Caco-2 (cell line): ENCODE data around the gene MATN4. TPM values are rescaled to one million over a fixed set of nuclear protein-coding genes. Genes with fewer than 3 reads are reported as not detected.

Source experiments
- BruUV-seq: library from RNA; stranded (reverse); fragments of 400-500 nt; replicated peaks from 2 replicates; lab custom pipeline; 2021; lab: Mats Ljungman, UMichigan
- CTCF ChIA-PET: fragments of 300-600 bp; sonication (Branson Sonifier 250); formaldehyde crosslinking; loops from one replicate; lab custom pipeline; 2022; ENCODE audit warnings: antibody characterized with exemption; lab: Charles Lee
- POLR2A ChIA-PET: fragments of 300-600 bp; sonication (Branson Sonifier 250); formaldehyde crosslinking; loops from one replicate; lab custom pipeline; 2022; ENCODE audit warnings: antibody characterized with exemption; lab: Charles Lee
- DNase-seq, 2 experiments: peaks; one replicate each; pipeline versions ENCODE4 v3.0.0 to v3.0.0-alpha.2; 2020 to 2022
- H3K27me3 ChIP-seq: replicated peaks from 2 replicates; pipeline ENCODE4 v1.6.0; 2011; ENCODE audit warnings: low read length; ENCODE audit not compliant: control insufficient read depth, insufficient read depth
- H3K36me3 ChIP-seq: 2 replicates; pipeline ENCODE4 v1.5.1; 2011; ENCODE audit warnings: low read length; ENCODE audit not compliant: control insufficient read depth, insufficient read depth
- H3K4me1 ChIP-seq: fragments of 250-450 bp; sonication (Bioruptor Pico); 2 replicates; pipeline ENCODE4 v1.5.1; 2020; ENCODE audit warnings: mild to moderate bottlenecking
- H3K4me3 ChIP-seq: 2 replicates; pipeline ENCODE4 v1.5.1; 2011; ENCODE audit warnings: low read depth, mild to moderate bottlenecking, control low read depth, low read length
- H3K9me3 ChIP-seq: fragments of 250-450 bp; sonication (Bioruptor Pico); 2 replicates; pipeline ENCODE4 v1.5.1; 2020; ENCODE audit warnings: mild to moderate bottlenecking, moderate library complexity
- H3K27ac Mint-ChIP-seq: one replicate; pipeline ENCODE4 v1.8.0; 2022; ENCODE audit warnings: mixed read lengths; ENCODE audit not compliant: unreplicated experiment
- H3K27me3 Mint-ChIP-seq: one replicate; pipeline ENCODE4 v1.8.0; 2022; ENCODE audit warnings: mixed read lengths; ENCODE audit not compliant: insufficient read depth, unreplicated experiment
- H3K36me3 Mint-ChIP-seq: one replicate; pipeline ENCODE4 v1.8.0; 2022; ENCODE audit warnings: mild to moderate bottlenecking, mixed read lengths; ENCODE audit not compliant: insufficient read depth, unreplicated experiment
- H3K4me1 Mint-ChIP-seq: one replicate; pipeline ENCODE4 v1.8.0; 2022; ENCODE audit warnings: low read depth, mixed read lengths; ENCODE audit not compliant: unreplicated experiment
- H3K4me3 Mint-ChIP-seq: one replicate; pipeline ENCODE4 v1.8.0; 2022; ENCODE audit warnings: mild to moderate bottlenecking, moderate library complexity, mixed read lengths; ENCODE audit not compliant: unreplicated experiment
- H3K9me3 Mint-ChIP-seq: one replicate; pipeline ENCODE4 v1.8.0; 2022; ENCODE audit warnings: mixed read lengths; ENCODE audit not compliant: unreplicated experiment
- intact Hi-C: fragments of 100-400 bp; cut with micrococcal nuclease; formaldehyde crosslinking; loops from one replicate; pipeline ENCODE4 v1.10.0; 2022; ENCODE audit not compliant: unreplicated experiment
- total RNA-seq: library from RNA; stranded (reverse); gene quantifications from 2 replicates; pipeline ENCODE4 v1.2.3, GENCODE V29; 2022
- TF ChIP-seq, protein P1 (sequence below), 2 experiments: fragments of 200-600 bp in 1 of 2; IDR thresholded peaks; 1 replicate in 1 of 2; 2 replicates in 1 of 2; pipeline versions ENCODE4 v1.5.1 to v1.8.0; 2011 to 2022; ENCODE audit warnings: antibody characterized with exemption in 1 of 2, control low read depth in 1 of 2, inconsistent platforms in 1 of 2, low read depth in 1 of 2, low read length in 1 of 2, mild to moderate bottlenecking in 1 of 2, moderate library complexity in 1 of 2; ENCODE audit not compliant: insufficient read depth in 1 of 2, severe bottlenecking in 1 of 2, unreplicated experiment in 1 of 2

MATN4 gene
- total RNA-seq, 1 experiment from 2014 or later = not detected

DNA sequence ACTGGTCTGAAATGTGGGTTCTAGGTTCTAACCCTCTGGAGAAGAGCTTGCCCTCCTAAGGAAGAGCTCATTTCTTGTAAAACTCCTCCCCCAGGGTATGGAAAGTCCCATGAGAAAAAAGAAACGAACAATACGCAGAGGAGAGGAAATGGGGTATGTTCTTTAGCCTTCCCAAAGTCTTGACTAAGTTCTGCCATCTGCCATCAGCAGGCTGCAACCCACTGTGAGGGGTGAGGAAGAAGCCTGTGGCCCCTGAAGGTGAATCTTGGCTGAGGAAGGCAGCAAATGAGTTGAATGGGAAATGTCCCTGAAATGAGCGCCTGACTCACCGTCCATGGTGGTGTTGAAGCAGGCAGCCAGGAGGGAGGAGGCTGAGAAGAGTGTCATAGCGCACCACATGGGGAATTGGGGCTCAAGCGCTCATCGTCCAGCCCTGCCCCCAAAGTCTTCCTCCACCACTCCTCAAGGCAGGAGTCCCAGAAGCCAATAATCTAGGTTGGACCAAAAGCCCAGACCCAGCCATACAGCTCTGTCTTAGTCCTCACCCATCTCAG, 10.4 kb upstream of the MATN4 start:
- no peaks in the 10 kb centered on the region for H3K9me3 Mint-ChIP-seq
- intact Hi-C loops = loop anchor here (10.0 kb wide), 1 partner anchor 306 kb away; the partner anchor contains the start of gene WFDC10A
- TF ChIP-seq, protein P1, sequence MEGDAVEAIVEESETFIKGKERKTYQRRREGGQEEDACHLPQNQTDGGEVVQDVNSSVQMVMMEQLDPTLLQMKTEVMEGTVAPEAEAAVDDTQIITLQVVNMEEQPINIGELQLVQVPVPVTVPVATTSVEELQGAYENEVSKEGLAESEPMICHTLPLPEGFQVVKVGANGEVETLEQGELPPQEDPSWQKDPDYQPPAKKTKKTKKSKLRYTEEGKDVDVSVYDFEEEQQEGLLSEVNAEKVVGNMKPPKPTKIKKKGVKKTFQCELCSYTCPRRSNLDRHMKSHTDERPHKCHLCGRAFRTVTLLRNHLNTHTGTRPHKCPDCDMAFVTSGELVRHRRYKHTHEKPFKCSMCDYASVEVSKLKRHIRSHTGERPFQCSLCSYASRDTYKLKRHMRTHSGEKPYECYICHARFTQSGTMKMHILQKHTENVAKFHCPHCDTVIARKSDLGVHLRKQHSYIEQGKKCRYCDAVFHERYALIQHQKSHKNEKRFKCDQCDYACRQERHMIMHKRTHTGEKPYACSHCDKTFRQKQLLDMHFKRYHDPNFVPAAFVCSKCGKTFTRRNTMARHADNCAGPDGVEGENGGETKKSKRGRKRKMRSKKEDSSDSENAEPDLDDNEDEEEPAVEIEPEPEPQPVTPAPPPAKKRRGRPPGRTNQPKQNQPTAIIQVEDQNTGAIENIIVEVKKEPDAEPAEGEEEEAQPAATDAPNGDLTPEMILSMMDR (IDR thresholded peaks at IDR 0.05; ENCODE audit: insufficient read depth in 1 of 2, low read depth in 1 of 2, low read length in 1 of 2, severe bottlenecking in 1 of 2, unreplicated experiment in 1 of 2) = no peak
- Histone ChIP-seq H3K4me3 (no peak overlapping the region), H3K36me3 (no peaks in the 10 kb centered on the region), H3K4me1 (no peaks in the 10 kb centered on the region), H3K27me3 (no peaks in the 10 kb centered on the region; the same call in 1 of the 2 replicates), H3K9me3 (no peaks in the 10 kb centered on the region)
- POLR2A ChIA-PET = interaction anchor here (0.6 to 0.7 kb wide), 5 partner anchors 45 to 453 kb away, joined by 3 to 6 read pairs (median 4); partner anchors contain the start of gene WFDC2
- CTCF ChIA-PET = interaction anchor here (0.6 to 7.4 kb wide), 25 partner anchors 10 to 820 kb away, joined by 3 to 278 read pairs (median 4); partner anchors contain the start of genes MATN4, PIGT, SYS1 and WFDC3
- no peaks in the 10 kb centered on the region for H3K4me1 Mint-ChIP-seq
- H3K27ac Mint-ChIP-seq = no peak overlapping the region
- peaks cover under 1% of the 10 kb centered on the region for H3K36me3 Mint-ChIP-seq
- no peak for DNase-seq
- H3K4me3 Mint-ChIP-seq = no peak overlapping the region
- no TSS peak for BruUV-seq
- H3K27me3 Mint-ChIP-seq = peaks cover 7% of the 10 kb centered on the region

DNA sequence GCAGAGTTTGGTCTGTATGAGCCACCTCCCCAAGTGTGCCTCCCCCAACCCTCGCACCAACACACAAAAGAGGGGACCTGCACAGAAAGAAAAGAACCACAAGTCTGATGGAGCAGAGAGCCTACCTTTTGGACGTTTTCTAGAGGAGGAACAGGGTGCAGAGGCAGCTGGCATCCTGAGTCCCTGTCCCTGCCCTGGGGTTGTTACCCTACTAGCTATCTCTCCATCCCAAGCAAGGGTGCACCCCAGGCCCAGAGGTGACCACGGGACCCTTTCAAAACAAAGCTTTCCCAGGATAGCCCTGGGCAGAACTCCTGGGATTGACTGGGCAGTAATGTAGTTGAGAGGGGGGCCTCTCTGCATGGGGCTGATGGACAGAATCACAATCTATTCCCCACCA, 9.7 kb upstream of the MATN4 start:
- Mint-ChIP-seq H3K9me3 (no peaks in the 10 kb centered on the region), H3K27ac (no peak overlapping the region), H3K27me3 (peaks cover 7% of the 10 kb centered on the region), H3K4me3 (no peak overlapping the region), H3K36me3 (no peaks in the 10 kb centered on the region), H3K4me1 (no peaks in the 10 kb centered on the region)
- no peak overlapping the region for H3K4me3 ChIP-seq
- no peaks in the 10 kb centered on the region for H3K4me1 ChIP-seq
- intact Hi-C loops = loop anchor here (10.0 kb wide), 1 partner anchor 307 kb away; the partner anchor contains the start of gene WFDC10A
- ChIA-PET POLR2A (no interaction called here), CTCF (interaction anchor here (0.9 to 7.4 kb wide), 10 partner anchors 9 to 453 kb away, joined by 3 to 278 read pairs (median 8); partner anchors contain the start of genes MATN4 and SYS1)
- TF ChIP-seq, protein P1 (IDR thresholded peaks at IDR 0.05; ENCODE audit: insufficient read depth in 1 of 2, low read depth in 1 of 2, low read length in 1 of 2, severe bottlenecking in 1 of 2, unreplicated experiment in 1 of 2) = no peak
- no TSS peak for BruUV-seq
- no peaks in the 10 kb centered on the region for H3K36me3 ChIP-seq
- H3K9me3 ChIP-seq = no peaks in the 10 kb centered on the region
- H3K27me3 ChIP-seq = no peaks in the 10 kb centered on the region; the same call in 1 of the 2 replicates
- no peak for DNase-seq

DNA sequence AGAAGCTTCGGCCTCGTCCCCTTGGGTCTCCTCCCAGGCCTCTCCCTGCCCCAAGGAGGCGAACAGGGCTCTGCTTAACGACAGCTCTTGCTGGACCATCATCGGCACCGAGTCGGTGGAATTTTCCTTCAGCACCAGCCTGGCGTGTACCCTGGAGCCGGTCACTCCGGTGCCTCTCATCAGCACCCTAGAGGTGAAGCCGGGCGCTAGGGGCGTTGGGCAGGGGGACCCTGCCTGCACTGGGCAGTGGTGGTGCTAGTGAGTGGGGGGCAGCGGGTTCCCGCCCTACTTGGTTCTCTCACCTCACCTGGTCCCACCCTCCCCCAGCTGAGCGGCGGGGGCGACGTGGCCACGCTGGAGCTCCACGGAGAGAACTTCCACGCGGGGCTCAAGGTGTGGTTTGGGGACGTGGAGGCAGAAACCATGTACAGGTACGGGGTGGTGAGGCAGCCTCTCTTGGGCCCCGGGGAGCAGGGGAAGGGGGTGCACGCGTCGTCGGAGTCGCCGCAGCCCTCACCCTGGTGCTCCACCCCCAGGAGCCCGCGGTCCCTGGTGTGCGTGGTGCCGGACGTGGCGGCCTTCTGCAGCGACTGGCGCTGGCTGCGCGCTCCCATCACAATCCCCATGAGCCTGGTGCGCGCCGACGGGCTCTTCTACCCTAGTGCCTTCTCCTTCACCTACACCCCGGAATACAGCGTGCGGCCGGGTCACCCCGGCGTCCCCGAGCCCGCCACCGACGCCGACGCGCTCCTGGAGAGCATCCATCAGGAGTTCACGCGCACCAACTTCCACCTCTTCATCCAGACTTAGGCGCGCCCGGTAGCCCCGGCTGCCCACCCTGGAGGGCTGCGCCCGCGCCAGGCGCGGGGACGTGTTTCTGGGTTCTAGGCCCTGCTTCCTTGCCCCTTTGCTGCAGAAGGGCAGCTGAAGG, 8.3 kb upstream of the MATN4 start:
- no TSS peak for BruUV-seq
- Mint-ChIP-seq H3K27ac (no peak overlapping the region), H3K4me1 (peaks cover under 1% of the 10 kb centered on the region), H3K36me3 (no peaks in the 10 kb centered on the region), H3K4me3 (no peak overlapping the region), H3K9me3 (no peaks in the 10 kb centered on the region), H3K27me3 (peaks cover 7% of the 10 kb centered on the region)
- no peak overlapping the region for H3K4me3 ChIP-seq
- intact Hi-C loops = loop anchor here (10.0 kb wide), 1 partner anchor 308 kb away; the partner anchor contains the start of gene WFDC10A
- H3K4me1 ChIP-seq = no peaks in the 10 kb centered on the region
- no peaks in the 10 kb centered on the region for H3K9me3 ChIP-seq
- CTCF ChIA-PET = interaction anchor here (0.6 to 3.0 kb wide), 5 partner anchors 23 to 455 kb away, joined by 3 to 22 read pairs (median 4); no protein-coding TSS in a partner anchor
- no peaks in the 10 kb centered on the region; the same call in 1 of the 2 replicates for H3K27me3 ChIP-seq
- TF ChIP-seq, protein P1 (IDR thresholded peaks at IDR 0.05; ENCODE audit: insufficient read depth in 1 of 2, low read depth in 1 of 2, low read length in 1 of 2, severe bottlenecking in 1 of 2, unreplicated experiment in 1 of 2) = no peak
- no peaks in the 10 kb centered on the region for H3K36me3 ChIP-seq
- POLR2A ChIA-PET = no interaction called here
- no peak for DNase-seq
